ENCODE measurements around the gene ABCA6. TPM values are rescaled to one million over a fixed set of nuclear protein-coding genes. Genes with fewer than 3 reads are reported as not detected.

Gene ABCA6
- polyA plus RNA-seq, 4 donors = 0.59 to 6.5 (median 2.1) TPM

DNA sequence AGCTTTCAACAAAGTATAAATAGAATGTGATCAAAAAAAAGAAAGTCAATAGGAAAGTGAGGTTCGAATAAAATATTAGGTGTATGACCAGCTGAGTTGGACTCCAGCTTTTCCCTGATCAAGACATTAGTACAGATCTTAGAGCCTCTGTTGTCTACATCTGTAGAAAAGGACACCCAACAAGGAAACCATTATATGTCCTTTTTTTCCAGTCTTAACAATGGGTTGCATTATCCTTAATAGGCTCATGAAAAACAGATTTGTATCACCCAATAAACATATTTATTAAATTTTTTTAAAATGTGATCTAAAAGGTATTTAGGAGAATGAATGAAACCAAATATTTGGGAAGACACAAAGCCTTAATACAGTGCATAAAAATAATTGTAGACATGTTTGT, 18.1 kb downstream of the ABCA6 start:
- H3K9me3 ChIP-seq (ENCODE audit: control insufficient read depth in 2 of 2, insufficient read depth in 1 of 2, low read depth in 1 of 2, low read length in 1 of 2) = no peaks in the 10 kb centered on the region
- no peaks in the 10 kb centered on the region for H3K36me3 ChIP-seq (ENCODE audit: control insufficient read depth in 3 of 3, insufficient read depth in 2 of 3, low read depth in 1 of 3, low read length in 3 of 3)
- FAIRE-seq (no peak), DNase-seq (no peak)
- WGBS, 3 donors = 82 to 95% (median 83%) methylated on average over 1 of the region's 1 CpG
- H3K27ac ChIP-seq (ENCODE audit: low read depth in 1 of 3, low read length in 2 of 3) = no peak overlapping the region
- no peaks in the 10 kb centered on the region for H3K4me1 ChIP-seq (ENCODE audit: control insufficient read depth in 3 of 3, insufficient read depth in 2 of 3, low read depth in 1 of 3, low read length in 2 of 3)
- no peaks in the 10 kb centered on the region for H3K27me3 ChIP-seq (ENCODE audit: control insufficient read depth in 3 of 3, insufficient read depth in 3 of 3, low read length in 3 of 3)
- no peak overlapping the region for H3K4me3 ChIP-seq (ENCODE audit: low read depth in 1 of 3, low read length in 3 of 3)

DNA sequence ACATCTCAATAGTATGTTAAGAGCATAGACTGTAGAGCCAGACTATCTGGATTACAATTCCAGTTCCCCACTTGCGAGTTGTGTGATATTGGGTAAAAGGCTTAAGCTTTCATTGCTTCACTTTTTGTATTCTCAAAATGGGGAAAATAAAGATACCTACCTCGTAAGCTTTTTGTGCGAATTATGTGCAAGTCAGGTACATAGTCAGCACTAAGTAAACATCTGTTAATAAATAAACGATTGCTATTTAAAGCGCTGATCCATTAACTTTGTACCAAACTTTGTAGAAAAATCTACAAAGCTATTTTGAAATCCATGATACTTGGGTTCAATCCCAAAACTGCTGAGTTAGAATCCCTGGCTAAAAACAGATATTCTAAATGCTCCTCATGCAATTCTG, 19.6 kb downstream of the ABCA6 start:
- Histone ChIP-seq H3K4me1 (ENCODE audit: control insufficient read depth in 3 of 3, insufficient read depth in 2 of 3, low read depth in 1 of 3, low read length in 2 of 3) (no peaks in the 10 kb centered on the region), H3K27me3 (ENCODE audit: control insufficient read depth in 3 of 3, insufficient read depth in 3 of 3, low read length in 3 of 3) (no peaks in the 10 kb centered on the region), H3K9me3 (ENCODE audit: control insufficient read depth in 2 of 2, insufficient read depth in 1 of 2, low read depth in 1 of 2, low read length in 1 of 2) (no peaks in the 10 kb centered on the region), H3K36me3 (ENCODE audit: control insufficient read depth in 3 of 3, insufficient read depth in 2 of 3, low read depth in 1 of 3, low read length in 3 of 3) (no peaks in the 10 kb centered on the region), H3K4me3 (ENCODE audit: low read depth in 1 of 3, low read length in 3 of 3) (no peak overlapping the region), H3K27ac (ENCODE audit: low read depth in 1 of 3, low read length in 2 of 3) (no peak overlapping the region)
- 95 to 96% (median 96%) methylated on average over 5 of the region's 5 CpGs for WGBS, 3 donors
- no peak for FAIRE-seq
- no peak for DNase-seq

DNA sequence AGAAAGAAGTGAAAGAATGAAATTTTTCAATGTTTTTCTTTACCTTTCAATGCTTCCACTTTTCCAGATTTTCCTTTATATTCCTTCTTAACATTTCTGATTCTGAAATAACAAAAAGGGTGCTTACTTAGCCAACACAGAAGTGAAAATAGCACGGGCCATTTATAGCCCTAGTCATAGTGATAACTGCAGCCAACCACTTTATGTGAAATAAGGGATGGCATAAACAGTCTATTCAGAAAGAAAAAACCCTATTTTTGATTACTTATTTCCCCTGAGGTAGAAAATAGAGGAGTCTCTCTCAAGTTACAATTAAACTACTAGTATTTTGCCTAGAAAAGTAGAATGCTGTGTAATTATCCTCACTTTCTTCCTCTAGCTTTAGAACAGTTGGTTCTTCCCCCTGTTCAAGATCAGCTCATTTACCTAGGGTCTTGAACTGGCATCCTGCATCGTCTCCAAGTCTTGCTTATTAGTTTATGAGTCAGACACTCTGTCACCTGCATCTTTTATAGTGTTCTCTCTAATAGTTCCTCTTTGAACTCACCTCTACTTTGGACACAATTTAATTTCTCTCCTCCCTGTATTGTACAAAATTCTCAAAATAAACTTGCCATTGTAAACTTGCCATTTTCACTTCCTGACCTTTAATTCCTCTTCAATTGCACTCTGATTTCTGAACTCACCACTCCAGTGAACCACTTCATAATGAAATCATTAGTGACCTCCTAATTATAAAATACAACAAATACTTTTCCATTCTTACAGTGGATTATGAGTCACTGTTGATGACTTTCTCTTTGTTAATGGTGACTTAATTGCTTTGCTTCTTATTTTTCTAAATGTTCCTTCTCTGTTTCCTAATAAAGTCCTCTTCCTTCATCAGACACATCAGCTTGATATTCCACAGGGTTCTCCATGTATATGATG, 23.6 kb downstream of the ABCA6 start:
- WGBS, 3 donors = 7 to 32% (median 23%) methylated on average over 2 of the region's 2 CpGs
- H3K27me3 ChIP-seq (ENCODE audit: control insufficient read depth in 3 of 3, insufficient read depth in 3 of 3, low read length in 3 of 3) = no peaks in the 10 kb centered on the region
- no peaks in the 10 kb centered on the region for H3K36me3 ChIP-seq (ENCODE audit: control insufficient read depth in 3 of 3, insufficient read depth in 2 of 3, low read depth in 1 of 3, low read length in 3 of 3)
- no peak for DNase-seq
- no peaks in the 10 kb centered on the region for H3K9me3 ChIP-seq (ENCODE audit: control insufficient read depth in 2 of 2, insufficient read depth in 1 of 2, low read depth in 1 of 2, low read length in 1 of 2)
- FAIRE-seq = no peak
- H3K27ac ChIP-seq (ENCODE audit: low read depth in 1 of 3, low read length in 2 of 3) = no peak overlapping the region
- no peak overlapping the region for H3K4me3 ChIP-seq (ENCODE audit: low read depth in 1 of 3, low read length in 3 of 3)
- H3K4me1 ChIP-seq (ENCODE audit: control insufficient read depth in 3 of 3, insufficient read depth in 2 of 3, low read depth in 1 of 3, low read length in 2 of 3) = no peaks in the 10 kb centered on the region

DNA sequence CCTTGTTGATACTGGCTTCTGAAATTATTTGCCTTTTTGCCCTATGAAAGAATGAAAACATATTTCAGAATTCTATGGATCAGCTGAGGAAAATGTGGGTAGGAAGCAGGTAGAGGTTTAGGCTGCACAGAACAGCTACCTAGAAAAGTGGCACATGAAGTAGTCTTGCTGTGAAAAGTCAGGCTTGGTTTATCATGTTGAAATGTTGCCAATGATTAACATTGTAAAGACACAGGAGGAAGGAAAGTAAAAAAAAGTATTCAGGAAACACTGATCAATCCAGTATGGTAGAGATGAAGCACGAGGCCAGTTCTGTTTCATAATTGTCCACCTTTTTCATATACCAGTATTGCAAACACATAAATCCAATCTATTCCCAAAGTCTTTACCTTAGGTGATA, 29.9 kb downstream of the ABCA6 start:
- H3K9me3 ChIP-seq (ENCODE audit: control insufficient read depth in 2 of 2, insufficient read depth in 1 of 2, low read depth in 1 of 2, low read length in 1 of 2) = no peaks in the 10 kb centered on the region
- H3K36me3 ChIP-seq (ENCODE audit: control insufficient read depth in 3 of 3, insufficient read depth in 2 of 3, low read depth in 1 of 3, low read length in 3 of 3) = no peaks in the 10 kb centered on the region
- 19 to 56% (median 24%) methylated on average over 1 of the region's 1 CpG for WGBS, 3 donors
- H3K27me3 ChIP-seq (ENCODE audit: control insufficient read depth in 3 of 3, insufficient read depth in 3 of 3, low read length in 3 of 3) = no peaks in the 10 kb centered on the region
- H3K4me1 ChIP-seq (ENCODE audit: control insufficient read depth in 3 of 3, insufficient read depth in 2 of 3, low read depth in 1 of 3, low read length in 2 of 3) = no peaks in the 10 kb centered on the region
- no peak overlapping the region for H3K4me3 ChIP-seq (ENCODE audit: low read depth in 1 of 3, low read length in 3 of 3)
- no peak for FAIRE-seq
- DNase-seq = peak; percentile 11 to 13
- H3K27ac ChIP-seq (ENCODE audit: low read depth in 1 of 3, low read length in 2 of 3) = no peak overlapping the region

DNA sequence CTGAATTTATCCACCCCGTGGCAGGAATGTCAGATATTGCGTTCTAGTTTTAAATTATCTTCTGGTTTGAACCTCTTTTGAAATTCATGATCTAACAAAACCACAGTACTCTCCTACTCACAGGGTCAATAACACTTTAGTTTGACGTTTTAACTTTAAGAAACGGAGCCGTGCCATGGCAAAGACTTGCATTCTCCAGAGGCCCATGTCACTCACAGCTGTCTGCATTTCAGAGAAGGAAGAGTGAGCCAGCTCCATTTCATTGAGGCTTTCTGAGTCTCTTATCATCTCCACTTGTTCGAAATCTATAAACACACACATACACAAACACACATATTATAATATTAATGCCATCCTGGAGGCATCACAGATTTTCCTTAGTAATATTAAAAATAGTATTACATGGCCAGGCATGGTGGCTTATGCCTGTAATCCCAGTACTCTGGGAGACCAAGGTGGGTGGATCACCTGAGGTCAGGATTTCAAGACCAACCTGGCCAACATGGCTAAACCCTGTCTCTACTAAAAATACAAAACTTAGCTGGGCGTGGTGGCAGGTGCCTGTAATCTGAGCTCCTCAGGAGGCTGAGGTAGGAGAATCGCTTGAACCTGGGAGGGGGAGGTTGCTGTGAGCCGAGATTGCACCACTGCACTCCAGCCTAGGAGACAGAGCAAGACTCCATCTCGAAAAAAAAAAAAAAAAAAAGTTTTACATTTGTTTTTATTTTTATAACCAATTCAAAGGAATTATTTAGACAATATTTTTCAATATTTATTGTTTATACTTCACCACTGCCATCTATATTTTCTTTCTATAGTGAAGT, 35.6 kb downstream of the ABCA6 start:
- FAIRE-seq (no peak), DNase-seq (no peak)
- peaks cover 0 to 4% (median 0%) of the 10 kb centered on the region in 3 donors for H3K4me1 ChIP-seq (ENCODE audit: control insufficient read depth in 3 of 3, insufficient read depth in 2 of 3, low read depth in 1 of 3, low read length in 2 of 3)
- no peaks in the 10 kb centered on the region for H3K27me3 ChIP-seq (ENCODE audit: control insufficient read depth in 3 of 3, insufficient read depth in 3 of 3, low read length in 3 of 3)
- no peak overlapping the region for H3K27ac ChIP-seq (ENCODE audit: low read depth in 1 of 3, low read length in 2 of 3)
- WGBS, 3 donors = 87 to 90% (median 87%) methylated on average over 10 of the region's 10 CpGs
- no peaks in the 10 kb centered on the region for H3K36me3 ChIP-seq (ENCODE audit: control insufficient read depth in 3 of 3, insufficient read depth in 2 of 3, low read depth in 1 of 3, low read length in 3 of 3)
- H3K4me3 ChIP-seq (ENCODE audit: low read depth in 1 of 3, low read length in 3 of 3) = no peak overlapping the region
- no peaks in the 10 kb centered on the region for H3K9me3 ChIP-seq (ENCODE audit: control insufficient read depth in 2 of 2, insufficient read depth in 1 of 2, low read depth in 1 of 2, low read length in 1 of 2)

DNA sequence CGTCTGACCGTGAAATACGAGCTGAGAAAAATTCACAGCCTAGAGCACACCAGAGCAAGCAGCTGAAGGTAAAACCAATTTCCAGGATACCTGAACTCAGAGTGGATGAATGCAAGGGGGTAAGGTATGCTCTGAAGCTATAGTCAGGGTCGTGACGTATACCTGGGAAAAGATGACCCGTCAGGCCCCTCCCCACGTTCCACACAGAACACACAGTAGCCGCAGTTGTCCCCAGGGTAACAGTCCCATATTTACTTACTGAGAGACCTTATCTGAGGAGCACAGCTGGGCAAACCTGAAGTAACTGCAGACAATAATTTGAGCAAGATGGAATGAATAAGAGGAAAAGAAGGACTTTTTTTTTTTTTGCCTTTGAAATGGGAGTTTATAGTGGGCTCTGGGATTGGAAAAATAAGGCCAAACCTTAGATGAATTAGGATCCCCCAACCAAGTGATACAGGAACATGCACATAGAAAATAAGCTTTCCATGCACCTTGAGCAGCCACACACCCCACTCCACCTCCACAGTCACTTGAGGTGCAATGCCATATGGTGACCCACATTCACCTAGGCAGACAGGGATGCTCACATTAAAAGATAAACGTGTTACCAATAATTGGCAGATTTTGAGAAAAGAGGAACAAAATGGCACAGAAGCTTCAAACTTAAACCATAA, 38.0 kb downstream of the ABCA6 start:
- DNase-seq (peak in 1 of 2 donors; percentile 61), FAIRE-seq (no peak)
- Histone ChIP-seq H3K27ac (ENCODE audit: low read depth in 1 of 3, low read length in 2 of 3) (no peak overlapping the region), H3K27me3 (ENCODE audit: control insufficient read depth in 3 of 3, insufficient read depth in 3 of 3, low read length in 3 of 3) (no peaks in the 10 kb centered on the region), H3K4me1 (ENCODE audit: control insufficient read depth in 3 of 3, insufficient read depth in 2 of 3, low read depth in 1 of 3, low read length in 2 of 3) (peaks cover 0 to 4% (median 0%) of the 10 kb centered on the region in 3 donors), H3K36me3 (ENCODE audit: control insufficient read depth in 3 of 3, insufficient read depth in 2 of 3, low read depth in 1 of 3, low read length in 3 of 3) (no peaks in the 10 kb centered on the region), H3K4me3 (ENCODE audit: low read depth in 1 of 3, low read length in 3 of 3) (no peak overlapping the region), H3K9me3 (ENCODE audit: control insufficient read depth in 2 of 2, insufficient read depth in 1 of 2, low read depth in 1 of 2, low read length in 1 of 2) (no peaks in the 10 kb centered on the region)
- WGBS, 3 donors = 75 to 83% (median 80%) methylated on average over 9 of the region's 9 CpGs

DNA sequence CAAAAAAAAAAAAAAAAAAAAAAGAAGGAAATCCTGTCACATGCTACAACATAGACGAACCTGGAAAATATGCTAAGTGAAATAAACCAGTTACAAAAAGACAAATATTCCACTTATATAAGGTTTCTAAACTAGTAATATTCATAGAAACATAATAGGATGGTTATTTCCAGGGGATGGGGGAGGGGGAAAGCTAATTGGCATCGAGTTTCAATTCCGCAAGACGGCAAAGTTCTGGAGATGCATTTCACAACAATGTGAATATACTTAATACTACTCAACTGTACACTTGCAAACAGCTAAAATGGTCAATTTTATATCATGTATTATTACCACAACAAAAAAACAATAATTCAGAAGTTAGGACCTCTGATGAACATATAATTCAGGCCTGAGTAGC, 43.1 kb downstream of the ABCA6 start:
- Histone ChIP-seq H3K36me3 (ENCODE audit: control insufficient read depth in 3 of 3, insufficient read depth in 2 of 3, low read depth in 1 of 3, low read length in 3 of 3) (no peaks in the 10 kb centered on the region), H3K27me3 (ENCODE audit: control insufficient read depth in 3 of 3, insufficient read depth in 3 of 3, low read length in 3 of 3) (no peaks in the 10 kb centered on the region), H3K9me3 (ENCODE audit: control insufficient read depth in 2 of 2, insufficient read depth in 1 of 2, low read depth in 1 of 2, low read length in 1 of 2) (no peaks in the 10 kb centered on the region), H3K27ac (ENCODE audit: low read depth in 1 of 3, low read length in 2 of 3) (no peak overlapping the region), H3K4me1 (ENCODE audit: control insufficient read depth in 3 of 3, insufficient read depth in 2 of 3, low read depth in 1 of 3, low read length in 2 of 3) (no peaks in the 10 kb centered on the region), H3K4me3 (ENCODE audit: low read depth in 1 of 3, low read length in 3 of 3) (no peak overlapping the region)
- DNase-seq = no peak
- FAIRE-seq = no peak
- WGBS, 3 donors = 88 to 96% (median 94%) methylated on average over 4 of the region's 4 CpGs

DNA sequence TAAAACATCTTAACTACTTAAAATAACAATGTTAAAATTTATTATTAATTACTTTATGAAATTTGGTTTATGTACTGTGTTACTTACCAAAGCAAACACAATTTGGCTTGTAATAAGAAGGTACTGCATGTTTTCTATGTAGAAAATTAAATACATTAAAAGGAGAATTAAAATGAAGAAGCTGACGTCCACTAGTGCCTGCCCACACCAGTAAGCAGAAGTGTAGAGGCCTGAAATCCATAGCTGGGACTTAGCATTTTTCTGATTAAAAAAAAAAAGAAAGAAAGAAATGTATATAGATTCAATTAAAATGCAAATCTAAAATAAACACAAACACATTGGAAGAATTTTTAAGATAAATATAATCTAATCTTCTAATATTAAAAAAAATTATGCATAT, 45.2 kb downstream of the ABCA6 start:
- H3K4me1 ChIP-seq (ENCODE audit: control insufficient read depth in 3 of 3, insufficient read depth in 2 of 3, low read depth in 1 of 3, low read length in 2 of 3) = peaks cover 0 to 3% (median 0%) of the 10 kb centered on the region in 3 donors
- DNase-seq (no peak), FAIRE-seq (no peak)
- H3K27ac ChIP-seq (ENCODE audit: low read depth in 1 of 3, low read length in 2 of 3) = no peak overlapping the region
- WGBS, 3 donors = 77 to 85% (median 82%) methylated on average over 1 of the region's 1 CpG
- H3K9me3 ChIP-seq (ENCODE audit: control insufficient read depth in 2 of 2, insufficient read depth in 1 of 2, low read depth in 1 of 2, low read length in 1 of 2) = no peaks in the 10 kb centered on the region
- H3K27me3 ChIP-seq (ENCODE audit: control insufficient read depth in 3 of 3, insufficient read depth in 3 of 3, low read length in 3 of 3) = no peaks in the 10 kb centered on the region
- H3K36me3 ChIP-seq (ENCODE audit: control insufficient read depth in 3 of 3, insufficient read depth in 2 of 3, low read depth in 1 of 3, low read length in 3 of 3) = no peaks in the 10 kb centered on the region
- H3K4me3 ChIP-seq (ENCODE audit: low read depth in 1 of 3, low read length in 3 of 3) = no peak overlapping the region

Data from small intestine (tissue), 7 donors.